ENCODE results near the gene FSHR.

The FSHR gene

DNA sequence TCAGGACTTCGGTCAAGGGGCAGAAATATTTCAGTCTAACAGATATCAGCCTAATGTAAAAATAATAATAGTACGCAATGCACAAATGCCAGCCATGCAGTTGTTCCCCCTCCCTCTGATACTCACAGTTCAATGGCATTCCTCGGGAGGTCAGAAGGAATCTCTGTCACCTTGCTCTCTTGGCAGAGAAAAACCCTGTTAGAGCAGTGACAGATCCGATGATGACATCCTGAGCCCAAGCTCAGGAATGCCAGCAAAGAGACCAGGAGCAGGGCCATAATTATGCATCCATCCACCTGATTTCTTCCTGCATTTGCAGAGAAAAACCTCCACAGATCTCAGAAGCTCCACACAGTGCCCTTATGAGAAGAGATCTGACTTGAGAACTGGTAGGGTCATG lies at the start of gene FSHR:
Gene FSHR (minus strand): TSS at position 376 of the 400 bp plus-strand sequence. CDS start 98 bp downstream, at position 278.
- Histone ChIP-seq H4K20me1 (ENCODE audit: insufficient read depth, low read length) (no peaks in the 10 kb centered on the region), H3K4me3 (ENCODE audit: low read depth, low read length, poor library complexity, severe bottlenecking) (no peak within 1 kb of the TSS), H3K79me2 (ENCODE audit: insufficient read depth, low read length) (no peaks in the 10 kb centered on the region), H3K36me3 (ENCODE audit: insufficient read depth, low read length) (no peaks in the 10 kb centered on the region), H2AFZ (ENCODE audit: low read length) (no peak within 1 kb of the TSS), H3F3A (ENCODE audit: insufficient read depth, low read length) (no peaks in the 10 kb centered on the region), H3K4me2 (ENCODE audit: low read length) (no peak within 1 kb of the TSS), H3K9me2 (ENCODE audit: low read depth, low read length) (no peaks in the 10 kb centered on the region), H3K9me3 (ENCODE audit: low read length) (no peaks in the 10 kb centered on the region), H3K27ac (ENCODE audit: low read depth, low read length, poor library complexity, severe bottlenecking) (no peak within 1 kb of the TSS), H3K4me1 (ENCODE audit: insufficient read depth, low read length, severe bottlenecking) (no peaks in the 10 kb centered on the region), H3K27me3 (ENCODE audit: insufficient read depth, low read length) (no peaks in the 10 kb centered on the region), H3K9ac (ENCODE audit: low read length) (no peak within 1 kb of the TSS)
- TF ChIP-seq, protein P1, sequence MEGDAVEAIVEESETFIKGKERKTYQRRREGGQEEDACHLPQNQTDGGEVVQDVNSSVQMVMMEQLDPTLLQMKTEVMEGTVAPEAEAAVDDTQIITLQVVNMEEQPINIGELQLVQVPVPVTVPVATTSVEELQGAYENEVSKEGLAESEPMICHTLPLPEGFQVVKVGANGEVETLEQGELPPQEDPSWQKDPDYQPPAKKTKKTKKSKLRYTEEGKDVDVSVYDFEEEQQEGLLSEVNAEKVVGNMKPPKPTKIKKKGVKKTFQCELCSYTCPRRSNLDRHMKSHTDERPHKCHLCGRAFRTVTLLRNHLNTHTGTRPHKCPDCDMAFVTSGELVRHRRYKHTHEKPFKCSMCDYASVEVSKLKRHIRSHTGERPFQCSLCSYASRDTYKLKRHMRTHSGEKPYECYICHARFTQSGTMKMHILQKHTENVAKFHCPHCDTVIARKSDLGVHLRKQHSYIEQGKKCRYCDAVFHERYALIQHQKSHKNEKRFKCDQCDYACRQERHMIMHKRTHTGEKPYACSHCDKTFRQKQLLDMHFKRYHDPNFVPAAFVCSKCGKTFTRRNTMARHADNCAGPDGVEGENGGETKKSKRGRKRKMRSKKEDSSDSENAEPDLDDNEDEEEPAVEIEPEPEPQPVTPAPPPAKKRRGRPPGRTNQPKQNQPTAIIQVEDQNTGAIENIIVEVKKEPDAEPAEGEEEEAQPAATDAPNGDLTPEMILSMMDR (IDR thresholded peaks at IDR 0.05; ENCODE audit: low read length), result no peak
- TF ChIP-seq EZH2 (IDR thresholded peaks at IDR 0.05; ENCODE audit: borderline replicate concordance, low read length), result no peak

- no peak overlapping the region for H3K9ac ChIP-seq (ENCODE audit: low read length)
- no peaks in the 10 kb centered on the region for H3K9me3 ChIP-seq (ENCODE audit: low read length)
- no peaks in the 10 kb centered on the region for H3K36me3 ChIP-seq (ENCODE audit: insufficient read depth, low read length)
- no peak overlapping the region for H3K27ac ChIP-seq (ENCODE audit: low read depth, low read length, poor library complexity, severe bottlenecking)
- H3K4me3 ChIP-seq (ENCODE audit: low read depth, low read length, poor library complexity, severe bottlenecking), result no peak overlapping the region
- H2AFZ ChIP-seq (ENCODE audit: low read length), result no peak overlapping the region
- no peaks in the 10 kb centered on the region for H3K79me2 ChIP-seq (ENCODE audit: insufficient read depth, low read length)
- no peaks in the 10 kb centered on the region for H3K9me2 ChIP-seq (ENCODE audit: low read depth, low read length)
- H3F3A ChIP-seq (ENCODE audit: insufficient read depth, low read length), result no peaks in the 10 kb centered on the region
- no peaks in the 10 kb centered on the region for H3K27me3 ChIP-seq (ENCODE audit: insufficient read depth, low read length)
- H4K20me1 ChIP-seq (ENCODE audit: insufficient read depth, low read length), result no peaks in the 10 kb centered on the region
- no peaks in the 10 kb centered on the region for H3K4me1 ChIP-seq (ENCODE audit: insufficient read depth, low read length, severe bottlenecking)
- TF ChIP-seq EZH2 (IDR thresholded peaks at IDR 0.05; ENCODE audit: borderline replicate concordance, low read length), result no peak
- TF ChIP-seq, protein P1 (IDR thresholded peaks at IDR 0.05; ENCODE audit: low read length), result no peak
- H3K4me2 ChIP-seq (ENCODE audit: low read length), result no peak overlapping the region
Observed at GRCh38 chr2:49199266-49199665, 45.0 kb upstream of the FSHR start.

GRCh38 chr2:49194701-49195100 lies 40.4 kb upstream of the FSHR start:
- Histone ChIP-seq H3K9me2 (ENCODE audit: low read depth, low read length) (no peaks in the 10 kb centered on the region), H4K20me1 (ENCODE audit: insufficient read depth, low read length) (no peaks in the 10 kb centered on the region), H3K9ac (ENCODE audit: low read length) (no peak overlapping the region), H3K4me3 (ENCODE audit: low read depth, low read length, poor library complexity, severe bottlenecking) (no peak overlapping the region), H3K79me2 (ENCODE audit: insufficient read depth, low read length) (no peaks in the 10 kb centered on the region), H3K4me2 (ENCODE audit: low read length) (no peak overlapping the region), H3K27me3 (ENCODE audit: insufficient read depth, low read length) (no peaks in the 10 kb centered on the region), H3K27ac (ENCODE audit: low read depth, low read length, poor library complexity, severe bottlenecking) (no peak overlapping the region), H3K9me3 (ENCODE audit: low read length) (no peaks in the 10 kb centered on the region), H2AFZ (ENCODE audit: low read length) (no peak overlapping the region), H3K36me3 (ENCODE audit: insufficient read depth, low read length) (no peaks in the 10 kb centered on the region), H3K4me1 (ENCODE audit: insufficient read depth, low read length, severe bottlenecking) (no peaks in the 10 kb centered on the region), H3F3A (ENCODE audit: insufficient read depth, low read length) (no peaks in the 10 kb centered on the region)
- TF ChIP-seq, protein P1 (IDR thresholded peaks at IDR 0.05; ENCODE audit: low read length), result no peak
- TF ChIP-seq EZH2 (IDR thresholded peaks at IDR 0.05; ENCODE audit: borderline replicate concordance, low read length), result no peak
